AG09309 (cell line): Measurements from ENCODE around the gene TRIM38.
"Not testable (repeated sequence)": the region's sequence is repeated elsewhere in the genome, so short reads cannot be mapped to it uniquely, and the experiment has no call there.

Experiments used
- DNase-seq: peaks from one replicate; pipeline ENCODE4 v3.0.0-alpha.2; 2010; ENCODE audit warnings: low read depth
- H3K4me3 ChIP-seq: 2 replicates; pipeline ENCODE4 v1.5.1; 2011; ENCODE audit warnings: mild to moderate bottlenecking, low read depth, low read length, moderate library complexity; ENCODE audit not compliant: control insufficient read depth
- TF ChIP-seq, protein P1 (sequence below): IDR thresholded peaks from 2 replicates; pipeline ENCODE4 v1.5.1; 2011; ENCODE audit warnings: mild to moderate bottlenecking, low read depth, low read length, inconsistent platforms; ENCODE audit not compliant: insufficient read depth, control insufficient read depth; ENCODE audit errors: missing control alignments

TRIM38 gene

GRCh38 chr6:26003102-26003694, 40.6 kb downstream of the TRIM38 start:
- TF ChIP-seq, protein P1, sequence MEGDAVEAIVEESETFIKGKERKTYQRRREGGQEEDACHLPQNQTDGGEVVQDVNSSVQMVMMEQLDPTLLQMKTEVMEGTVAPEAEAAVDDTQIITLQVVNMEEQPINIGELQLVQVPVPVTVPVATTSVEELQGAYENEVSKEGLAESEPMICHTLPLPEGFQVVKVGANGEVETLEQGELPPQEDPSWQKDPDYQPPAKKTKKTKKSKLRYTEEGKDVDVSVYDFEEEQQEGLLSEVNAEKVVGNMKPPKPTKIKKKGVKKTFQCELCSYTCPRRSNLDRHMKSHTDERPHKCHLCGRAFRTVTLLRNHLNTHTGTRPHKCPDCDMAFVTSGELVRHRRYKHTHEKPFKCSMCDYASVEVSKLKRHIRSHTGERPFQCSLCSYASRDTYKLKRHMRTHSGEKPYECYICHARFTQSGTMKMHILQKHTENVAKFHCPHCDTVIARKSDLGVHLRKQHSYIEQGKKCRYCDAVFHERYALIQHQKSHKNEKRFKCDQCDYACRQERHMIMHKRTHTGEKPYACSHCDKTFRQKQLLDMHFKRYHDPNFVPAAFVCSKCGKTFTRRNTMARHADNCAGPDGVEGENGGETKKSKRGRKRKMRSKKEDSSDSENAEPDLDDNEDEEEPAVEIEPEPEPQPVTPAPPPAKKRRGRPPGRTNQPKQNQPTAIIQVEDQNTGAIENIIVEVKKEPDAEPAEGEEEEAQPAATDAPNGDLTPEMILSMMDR, result peak; percentile 83
- DNase-seq, result no peak

GRCh38 chr6:26006086-26006939, 43.7 kb downstream of the TRIM38 start:
- TF ChIP-seq, protein P1, result no peak
- no peak for DNase-seq

More at GRCh38 chr6:26003102-26003694, 40.6 kb downstream of the TRIM38 start:
- H3K4me3 ChIP-seq, result no peak overlapping the region

DNA sequence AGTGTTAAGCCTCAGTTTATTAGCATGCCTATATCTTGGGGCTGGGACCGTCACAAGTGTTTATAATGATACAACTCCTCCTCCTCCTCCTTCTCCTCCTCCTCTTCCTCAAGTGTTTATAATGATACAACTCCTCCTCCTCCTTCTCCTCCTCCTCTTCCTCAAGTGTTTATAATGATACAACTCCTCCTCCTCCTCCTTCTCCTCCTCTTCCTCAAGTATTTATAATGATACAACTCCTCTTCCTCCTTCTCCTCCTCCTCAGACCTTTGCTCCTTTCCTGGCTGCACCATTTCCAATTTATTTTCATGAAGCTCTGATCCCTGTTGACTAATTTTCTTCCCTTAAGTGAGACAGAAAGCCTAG, 44.3 kb downstream of the TRIM38 start:
- DNase-seq, H3K4me3 ChIP-seq: not testable (repeated sequence)

More at GRCh38 chr6:26006086-26006939, 43.7 kb downstream of the TRIM38 start:
- no peak overlapping the region for H3K4me3 ChIP-seq

DNA sequence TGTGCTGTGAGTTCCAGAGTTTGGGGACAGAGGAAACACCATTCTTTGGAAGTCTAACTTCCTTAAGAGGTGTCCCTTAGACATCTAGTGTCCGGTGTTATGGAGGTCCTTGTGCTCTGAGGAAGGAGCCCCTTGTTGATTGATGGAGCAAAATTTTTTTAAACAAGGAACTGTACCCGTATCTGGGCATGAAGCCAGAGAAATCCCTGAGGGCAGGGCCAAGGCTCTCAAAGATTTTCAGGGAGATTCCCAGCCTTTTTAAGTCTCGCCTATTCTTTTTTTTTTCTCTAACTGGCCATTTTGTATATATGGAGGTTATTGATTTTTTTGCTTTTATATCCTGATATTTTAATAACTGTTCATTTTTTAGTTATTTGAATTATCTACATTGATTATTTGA, 45.9 kb downstream of the TRIM38 start:
- H3K4me3 ChIP-seq, result no peak overlapping the region
- DNase-seq, result no peak
- TF ChIP-seq, protein P1, result no peak

DNA sequence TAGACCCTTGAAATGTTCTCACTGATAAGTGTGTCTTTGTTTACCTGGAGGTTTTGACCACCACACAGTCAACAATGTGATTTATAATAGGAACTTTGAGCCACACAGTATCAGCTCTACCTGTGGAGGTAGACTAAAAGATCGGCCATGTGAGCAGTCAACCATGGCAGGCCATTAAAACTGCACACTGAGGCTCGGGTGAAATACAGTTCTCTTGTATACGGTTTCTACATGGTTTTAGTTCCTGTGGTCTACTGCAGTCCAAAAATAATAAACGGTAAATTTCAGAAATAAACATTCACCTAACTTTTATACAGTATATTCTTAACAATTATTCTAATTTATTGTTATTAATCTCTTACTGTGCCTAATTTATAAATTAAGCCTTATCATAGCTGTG, 47.2 kb downstream of the TRIM38 start:
- H3K4me3 ChIP-seq, result no peak overlapping the region
- TF ChIP-seq, protein P1, result no peak
- no peak for DNase-seq

DNA sequence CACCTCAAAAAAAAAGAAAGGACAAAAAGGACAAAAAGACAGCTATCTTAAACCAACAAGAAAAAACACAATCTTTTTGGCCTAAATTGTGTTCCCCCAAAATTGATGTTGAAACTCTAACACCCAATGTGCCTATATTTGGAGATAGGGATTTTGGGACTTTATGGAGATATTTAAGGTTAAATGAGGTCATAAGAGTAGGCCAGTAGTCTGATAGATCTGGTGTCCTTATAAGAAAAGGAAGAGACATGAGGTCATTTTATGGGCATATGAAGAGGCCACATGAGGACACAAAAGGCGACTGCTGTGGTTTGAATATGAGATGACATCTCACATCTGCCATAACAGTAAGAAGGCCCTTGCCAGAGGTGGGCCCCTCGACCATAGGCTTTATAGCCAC, 49.5 kb downstream of the TRIM38 start:
- H3K4me3 ChIP-seq, result no peak overlapping the region
- TF ChIP-seq, protein P1, result no peak
- DNase-seq, result no peak

- DNase-seq, result not testable (repeated sequence)
These were observed 51.8 kb downstream of the TRIM38 start for GRCh38 chr6:26014386-26014785.

More at GRCh38 chr6:26014386-26014785, 51.8 kb downstream of the TRIM38 start:
- not testable (repeated sequence) for H3K4me3 ChIP-seq
